ENCODE results near the gene BMP6. TPM values are rescaled to one million over a fixed set of nuclear protein-coding genes. Genes with fewer than 3 reads are reported as not detected.
A peak's percentile ranks its signal among the peaks of the same experiment; 100 is the strongest.

The BMP6 gene
- total RNA-seq, 1 donor from 2014 or later: 3.2 TPM

DNA sequence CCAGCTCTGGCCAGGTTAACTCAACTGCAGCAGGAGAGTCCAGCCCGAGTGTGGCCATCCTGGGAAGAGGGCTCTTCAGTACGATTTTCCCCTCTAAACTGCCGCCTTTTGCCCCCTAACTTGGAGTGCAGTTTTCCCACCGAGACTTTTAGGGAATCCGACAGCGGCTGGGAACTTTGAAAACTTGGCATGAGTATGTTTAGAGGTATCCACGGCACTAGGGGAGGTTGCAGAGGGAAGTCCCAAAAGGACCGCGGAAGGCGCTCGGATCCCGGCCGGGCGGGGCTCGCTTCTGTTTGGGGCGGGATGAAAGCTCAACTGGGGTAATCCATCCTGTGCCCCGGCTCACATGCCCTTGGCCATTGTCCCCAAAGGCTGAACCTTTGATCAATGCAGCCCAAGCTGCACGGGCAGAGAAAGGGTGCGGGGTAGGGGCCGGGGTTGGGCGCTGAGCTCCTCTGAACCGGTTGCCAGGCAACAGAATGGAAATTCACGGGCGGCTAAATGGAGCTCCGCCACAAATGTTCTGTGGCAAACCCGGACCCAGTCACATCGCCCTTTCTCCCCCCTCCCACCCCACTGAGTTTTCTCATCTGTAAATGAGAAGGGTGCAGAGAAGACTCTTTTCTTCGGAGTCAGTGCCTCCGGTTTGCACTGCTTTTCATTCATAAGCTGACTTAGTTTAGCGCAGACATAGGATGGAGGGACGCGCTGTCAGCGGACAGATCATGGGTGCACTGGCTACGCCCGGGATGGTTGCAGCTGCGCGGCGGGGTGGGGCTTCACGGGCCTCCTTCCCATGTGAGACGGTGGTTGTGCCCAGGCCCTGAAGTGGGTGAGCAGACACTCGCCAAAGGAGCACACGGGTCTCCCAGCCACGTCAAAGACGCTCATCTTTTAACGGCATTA lies 2.3 kb downstream of the BMP6 start:
- intact Hi-C loops (cut with DNase I): no loop called here
- no peaks in the 10 kb centered on the region for H3K36me3 ChIP-seq
- peaks cover 28% of the 10 kb centered on the region for H3K4me1 ChIP-seq
- H3K27me3 ChIP-seq: no peaks in the 10 kb centered on the region
- TF ChIP-seq, protein P1, sequence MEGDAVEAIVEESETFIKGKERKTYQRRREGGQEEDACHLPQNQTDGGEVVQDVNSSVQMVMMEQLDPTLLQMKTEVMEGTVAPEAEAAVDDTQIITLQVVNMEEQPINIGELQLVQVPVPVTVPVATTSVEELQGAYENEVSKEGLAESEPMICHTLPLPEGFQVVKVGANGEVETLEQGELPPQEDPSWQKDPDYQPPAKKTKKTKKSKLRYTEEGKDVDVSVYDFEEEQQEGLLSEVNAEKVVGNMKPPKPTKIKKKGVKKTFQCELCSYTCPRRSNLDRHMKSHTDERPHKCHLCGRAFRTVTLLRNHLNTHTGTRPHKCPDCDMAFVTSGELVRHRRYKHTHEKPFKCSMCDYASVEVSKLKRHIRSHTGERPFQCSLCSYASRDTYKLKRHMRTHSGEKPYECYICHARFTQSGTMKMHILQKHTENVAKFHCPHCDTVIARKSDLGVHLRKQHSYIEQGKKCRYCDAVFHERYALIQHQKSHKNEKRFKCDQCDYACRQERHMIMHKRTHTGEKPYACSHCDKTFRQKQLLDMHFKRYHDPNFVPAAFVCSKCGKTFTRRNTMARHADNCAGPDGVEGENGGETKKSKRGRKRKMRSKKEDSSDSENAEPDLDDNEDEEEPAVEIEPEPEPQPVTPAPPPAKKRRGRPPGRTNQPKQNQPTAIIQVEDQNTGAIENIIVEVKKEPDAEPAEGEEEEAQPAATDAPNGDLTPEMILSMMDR (IDR thresholded peaks at IDR 0.05): no peak
- TF ChIP-seq POLR2AphosphoS5 (IDR thresholded peaks at IDR 0.05; ENCODE audit: insufficient read depth in 1 of 2, low read depth in 1 of 2): no peak
- no peak for TF ChIP-seq POLR2A (IDR thresholded peaks at IDR 0.05)
- no peaks in the 10 kb centered on the region for H3K9me3 ChIP-seq
- H3K4me3 ChIP-seq: peak overlapping the region; percentile 54
- peak overlapping the region; percentile 5 for H3K27ac ChIP-seq
- no peak for DNase-seq (ENCODE audit: extremely low spot score in 2 of 2)

DNA sequence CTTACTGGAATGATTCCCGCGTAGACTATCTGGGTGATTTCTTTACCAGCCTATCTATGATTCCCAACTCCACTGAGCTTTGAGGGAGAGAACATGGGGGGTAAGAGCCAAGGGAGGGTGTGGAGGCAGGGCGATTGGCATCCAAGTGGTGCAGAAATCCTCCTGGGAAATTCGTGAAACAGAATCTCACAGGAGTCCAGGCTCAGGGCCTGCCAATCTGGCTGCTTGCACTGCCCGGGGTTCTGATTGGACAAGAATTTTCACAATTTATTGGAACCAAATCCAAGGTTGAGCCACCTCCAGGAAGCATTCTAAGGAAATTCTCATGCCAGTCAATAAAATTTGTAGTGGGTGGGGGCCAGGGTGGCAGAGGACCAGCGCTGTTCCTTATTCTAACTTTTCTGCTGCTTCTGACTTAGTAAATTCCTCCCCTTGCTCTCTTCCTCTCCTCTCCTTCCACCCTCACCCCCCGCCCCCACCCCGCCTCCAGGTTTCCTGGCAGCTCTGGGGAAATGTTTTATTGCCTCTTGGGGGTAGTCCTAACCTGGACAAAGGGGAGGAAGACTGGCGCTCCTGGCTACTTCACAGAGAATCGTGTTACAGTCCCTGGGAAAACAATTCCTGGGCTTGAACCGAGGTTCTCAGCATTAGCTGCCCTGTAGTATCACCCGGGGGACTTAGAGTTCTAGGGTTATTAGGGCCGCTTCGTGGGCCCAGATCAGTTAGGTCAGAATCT lies 3.1 kb downstream of the BMP6 start:
- Histone ChIP-seq H3K27ac (no peak overlapping the region), H3K9me3 (no peaks in the 10 kb centered on the region), H3K4me3 (peak overlapping the region; percentile 54), H3K36me3 (no peaks in the 10 kb centered on the region), H3K27me3 (no peaks in the 10 kb centered on the region), H3K4me1 (peaks cover 28% of the 10 kb centered on the region)
- TF ChIP-seq, protein P1 (IDR thresholded peaks at IDR 0.05): no peak
- no peak for TF ChIP-seq POLR2AphosphoS5 (IDR thresholded peaks at IDR 0.05; ENCODE audit: insufficient read depth in 1 of 2, low read depth in 1 of 2)
- TF ChIP-seq POLR2A (IDR thresholded peaks at IDR 0.05): no peak
- intact Hi-C loops (cut with DNase I): no loop called here
- DNase-seq (ENCODE audit: extremely low spot score in 2 of 2): no peak

- Histone ChIP-seq H3K27me3 (no peaks in the 10 kb centered on the region), H3K4me3 (no peak overlapping the region), H3K36me3 (no peaks in the 10 kb centered on the region), H3K27ac (no peak overlapping the region), H3K9me3 (no peaks in the 10 kb centered on the region), H3K4me1 (peaks cover 28% of the 10 kb centered on the region)
- intact Hi-C loops (cut with DNase I): no loop called here
- no peak for DNase-seq (ENCODE audit: extremely low spot score in 2 of 2)
- no peak for TF ChIP-seq POLR2A (IDR thresholded peaks at IDR 0.05)
- TF ChIP-seq POLR2AphosphoS5 (IDR thresholded peaks at IDR 0.05; ENCODE audit: insufficient read depth in 1 of 2, low read depth in 1 of 2): no peak
- TF ChIP-seq, protein P1 (IDR thresholded peaks at IDR 0.05): no peak
Observed at GRCh38 chr6:7730001-7730783, 4.3 kb downstream of the BMP6 start.

DNA sequence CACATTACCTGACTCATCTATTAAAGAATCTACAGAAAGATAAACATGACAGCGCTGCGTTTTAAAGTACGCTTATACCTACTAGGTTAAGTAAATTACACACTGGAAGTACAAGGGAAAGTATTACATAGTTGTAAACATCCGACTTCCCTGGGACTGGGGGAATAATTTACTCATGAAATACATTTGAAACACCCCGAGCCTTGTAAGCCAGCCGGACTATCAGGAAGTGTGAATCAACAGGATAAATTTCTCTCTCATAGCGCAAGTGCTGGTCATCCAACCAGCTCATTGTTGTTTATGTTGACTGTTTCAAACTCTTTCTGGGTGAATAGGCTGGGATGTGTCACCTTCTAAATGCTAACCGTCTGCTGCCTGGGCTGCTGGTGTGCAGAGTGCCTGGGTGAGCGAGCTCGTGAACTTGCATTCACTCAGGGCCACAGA lies 4.9 kb downstream of the BMP6 start:
- intact Hi-C loops (cut with DNase I): no loop called here
- no peak for DNase-seq (ENCODE audit: extremely low spot score in 2 of 2)
- H3K27ac ChIP-seq: no peak overlapping the region
- peaks cover 28% of the 10 kb centered on the region for H3K4me1 ChIP-seq
- TF ChIP-seq POLR2AphosphoS5 (IDR thresholded peaks at IDR 0.05; ENCODE audit: insufficient read depth in 1 of 2, low read depth in 1 of 2) (no peak), POLR2A (IDR thresholded peaks at IDR 0.05) (no peak)
- TF ChIP-seq, protein P1 (IDR thresholded peaks at IDR 0.05): no peak
- no peaks in the 10 kb centered on the region for H3K36me3 ChIP-seq
- H3K27me3 ChIP-seq: no peaks in the 10 kb centered on the region
- H3K9me3 ChIP-seq: no peaks in the 10 kb centered on the region
- no peak overlapping the region for H3K4me3 ChIP-seq

Measured in vagina (tissue), 2 donors.